K562 (cell line): ENCODE results near the gene EFNA2.

Source experiments
- CTCF ChIP-seq, 3 experiments: IDR thresholded peaks in 2 of 3; conservative IDR thresholded peaks in 1 of 3; 2 replicates each; pipeline ENCODE4 v1.5.1; 2011 to 2012; ENCODE audit warnings: low read length in 3 of 3, mild to moderate bottlenecking in 3 of 3, control low read depth in 2 of 3, improper control_type of control experiment in 1 of 3, inconsistent platforms in 1 of 3, low read depth in 1 of 3, mixed read lengths in 1 of 3, moderate library complexity in 1 of 3; ENCODE audit not compliant: insufficient read depth in 2 of 3
- FOXM1 ChIP-seq, 2 experiments: fragments of 450-650 bp in 1 of 2; sonication (generic) in 1 of 2; formaldehyde crosslinking in 1 of 2; IDR thresholded peaks; 2 replicates each; pipeline versions ENCODE4 v1.6.1 to v1.9.0; 2017 to 2022; ENCODE audit warnings: low read depth in 2 of 2, mild to moderate bottlenecking in 2 of 2, missing genetic modification reagents in 1 of 2, moderate library complexity in 1 of 2
- SIN3A ChIP-seq, 2 experiments: fragments of 150-350 bp in 1 of 2; IDR thresholded peaks; 2 replicates each; pipeline ENCODE4 v1.6.1; 2011 to 2016; ENCODE audit warnings: borderline replicate concordance in 2 of 2, low read depth in 2 of 2, low read length in 2 of 2, mild to moderate bottlenecking in 2 of 2, moderate library complexity in 2 of 2; ENCODE audit not compliant: control insufficient read depth in 1 of 2

GRCh38 chr19:1296575-1297271 is 11.1 kb downstream of the EFNA2 start:
- TF ChIP-seq CTCF (IDR thresholded peaks at IDR 0.05 in 2 of 3, conservative IDR thresholded peaks at IDR 0.05 in 1 of 3; ENCODE audit: insufficient read depth in 2 of 3, low read depth in 1 of 3, low read length in 3 of 3) (no peak), FOXM1 (IDR thresholded peaks at IDR 0.05; ENCODE audit: low read depth) (no peak), FOXM1 (CRISPR knock-in tag; IDR thresholded peaks at IDR 0.05; ENCODE audit: low read depth) (no peak), SIN3A (IDR thresholded peaks at IDR 0.05; ENCODE audit: borderline replicate concordance in 2 of 2, control insufficient read depth in 1 of 2, low read depth in 2 of 2, low read length in 2 of 2) (no peak)
